ENCODE measurements around the gene GRK5.
"Not testable (repeated sequence)": the region's sequence is repeated elsewhere in the genome, so short reads cannot be mapped to it uniquely, and the experiment has no call there.

The GRK5 gene

DNA sequence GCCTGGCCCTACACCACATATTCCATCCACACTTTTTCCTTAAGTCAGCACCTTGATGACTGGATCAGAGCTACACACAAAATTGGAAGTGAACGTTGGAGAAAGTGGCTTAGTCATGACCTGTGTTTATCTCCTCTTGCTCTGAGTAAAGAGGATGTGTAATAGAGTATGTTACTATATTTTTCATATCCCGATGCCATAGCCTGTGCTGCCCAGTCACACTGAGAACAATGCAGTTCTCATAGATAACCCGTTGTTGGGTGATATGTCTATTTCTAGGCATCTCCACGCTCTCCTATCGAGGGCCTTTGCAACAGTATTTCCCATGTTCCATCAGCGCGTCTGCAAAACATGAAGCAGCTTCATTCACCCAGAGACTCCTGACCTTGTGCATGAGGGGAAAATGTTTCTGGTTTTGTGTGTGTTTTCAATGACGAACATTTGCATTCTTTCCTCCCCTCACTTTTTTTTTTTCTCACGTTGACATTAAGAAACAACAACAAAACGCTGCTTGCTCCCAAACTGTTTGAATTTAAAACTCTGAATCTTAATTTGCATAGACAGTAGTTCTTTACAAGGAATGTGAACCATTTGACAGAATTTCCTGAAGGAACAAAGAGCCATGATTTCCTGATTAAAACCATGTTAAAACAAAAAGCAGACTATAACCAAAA is 43.4 kb downstream of the GRK5 start:
- no peak for DNase-seq (ENCODE audit: low spot score)

GRCh38 chr10:119251315-119251708 is 43.9 kb downstream of the GRK5 start:
- no peak for DNase-seq (ENCODE audit: low spot score)

GRCh38 chr10:119252051-119252465 is 44.7 kb downstream of the GRK5 start:
- DNase-seq (ENCODE audit: low spot score): peak; percentile 52

DNA sequence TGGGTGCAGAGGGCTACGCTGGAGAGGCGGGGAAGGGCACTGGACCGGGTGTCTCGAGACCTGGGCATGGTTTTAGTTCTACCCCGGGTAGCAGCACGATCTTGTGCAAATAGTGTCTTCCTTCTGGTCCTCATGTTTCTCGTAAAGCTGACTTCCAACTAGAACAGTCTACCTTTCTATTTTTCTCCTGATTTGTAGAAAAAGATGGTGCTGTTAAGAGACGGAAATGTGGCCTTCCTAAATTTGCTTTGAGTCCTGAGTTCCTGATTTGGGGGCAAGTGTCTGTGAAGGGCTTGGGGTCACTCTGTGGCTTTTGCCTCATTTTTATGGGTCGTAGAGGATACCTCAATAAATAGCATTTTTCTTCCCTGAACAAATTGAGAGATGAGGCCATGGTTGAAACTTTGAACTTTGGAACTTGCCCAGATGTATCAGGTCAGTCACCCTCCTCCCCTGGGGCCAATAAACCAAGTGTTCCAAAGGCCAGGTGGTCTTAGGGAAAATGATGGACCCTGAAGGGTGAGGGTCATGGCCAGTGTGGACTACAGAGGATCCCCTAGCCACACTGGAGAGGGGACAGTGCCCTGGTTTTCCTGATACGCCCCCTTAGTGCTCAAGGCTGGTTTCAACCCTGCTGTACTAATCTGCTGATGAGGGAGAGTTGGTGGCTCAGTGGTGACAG is 45.2 kb downstream of the GRK5 start:
- peak; percentile 30 for DNase-seq (ENCODE audit: low spot score)

DNA sequence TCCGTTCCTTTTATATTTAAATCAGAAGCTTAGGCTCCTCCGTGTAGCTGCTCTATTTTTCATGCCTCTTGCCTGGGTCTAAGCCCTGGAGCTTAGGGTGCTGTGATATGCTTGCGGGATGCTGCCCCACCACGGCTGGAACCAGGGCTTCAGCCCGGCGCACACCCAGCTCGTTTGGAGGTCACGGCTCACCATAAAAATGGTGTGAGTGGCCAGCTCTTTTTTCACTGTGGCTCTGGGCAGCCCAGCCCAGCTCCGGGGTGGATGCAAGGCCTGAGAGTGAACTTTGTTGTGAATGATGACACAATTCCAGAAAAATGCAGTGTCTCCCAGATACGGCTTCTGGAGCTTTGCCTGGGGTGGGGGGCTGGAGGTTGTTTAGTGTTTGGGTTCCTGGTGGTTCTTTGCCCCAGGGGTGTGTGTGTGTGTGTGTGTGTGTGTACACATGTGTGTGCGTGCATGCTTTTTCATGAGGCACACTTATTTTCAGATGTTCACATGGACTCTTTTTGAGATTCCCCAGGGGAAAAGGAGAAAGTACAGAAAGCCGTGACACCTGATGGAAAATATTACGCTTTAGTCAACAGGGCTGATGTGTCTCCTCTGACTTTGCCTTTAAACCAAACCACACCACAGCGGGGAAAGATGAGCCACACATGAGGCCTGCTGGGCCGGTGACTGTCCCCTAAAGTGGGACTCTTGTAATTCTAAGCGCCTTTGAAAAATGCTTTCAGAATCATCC is 46.2 kb downstream of the GRK5 start:
- DNase-seq (ENCODE audit: low spot score): peak; percentile 73

DNA sequence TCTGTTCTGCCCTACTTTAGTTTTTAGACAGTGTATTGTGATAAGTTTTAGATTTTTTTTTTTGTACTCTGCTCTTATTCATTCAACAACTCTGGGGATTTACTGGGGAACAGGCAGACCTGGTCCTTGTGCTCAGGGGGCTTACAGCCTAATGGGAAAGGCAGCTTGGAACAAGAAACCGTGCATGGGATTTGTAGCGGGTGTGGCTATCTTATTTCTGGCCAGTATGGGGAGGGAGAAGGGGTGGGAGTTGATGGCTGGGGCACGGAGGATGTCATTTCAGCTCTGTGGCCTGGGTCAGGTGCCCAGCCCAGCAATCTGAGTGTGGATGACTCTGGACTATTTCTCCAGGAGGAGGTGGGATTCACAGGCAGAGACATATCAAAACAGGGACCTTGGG is 47.0 kb downstream of the GRK5 start:
- no peak for DNase-seq (ENCODE audit: low spot score)

DNA sequence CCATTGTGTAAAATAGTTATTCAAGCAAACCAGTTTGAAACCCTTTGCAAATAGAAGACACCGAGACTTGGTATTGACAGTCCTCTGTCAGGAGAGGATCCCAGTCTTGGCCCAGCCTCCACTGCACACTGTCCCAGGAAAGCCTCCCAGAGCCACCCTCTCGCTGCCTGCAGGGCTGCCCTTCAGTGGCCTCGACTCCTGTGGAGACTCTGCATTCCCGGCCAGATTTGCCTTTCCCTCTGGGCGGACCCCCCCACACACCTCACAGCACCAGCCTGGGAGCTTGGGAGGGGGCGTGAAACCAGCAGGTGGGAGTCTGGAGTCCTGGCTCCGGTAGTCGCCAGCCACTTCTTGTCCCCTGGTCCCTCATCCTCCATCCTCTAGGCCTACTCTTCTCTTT is 48.7 kb downstream of the GRK5 start:
- DNase-seq (ENCODE audit: low spot score): no peak

GRCh38 chr10:119256897-119257296 is 49.5 kb downstream of the GRK5 start:
- DNase-seq (ENCODE audit: low spot score): no peak

- DNase-seq (ENCODE audit: low spot score): no peak
These were observed 50.6 kb downstream of the GRK5 start for GRCh38 chr10:119257899-119258419.

DNA sequence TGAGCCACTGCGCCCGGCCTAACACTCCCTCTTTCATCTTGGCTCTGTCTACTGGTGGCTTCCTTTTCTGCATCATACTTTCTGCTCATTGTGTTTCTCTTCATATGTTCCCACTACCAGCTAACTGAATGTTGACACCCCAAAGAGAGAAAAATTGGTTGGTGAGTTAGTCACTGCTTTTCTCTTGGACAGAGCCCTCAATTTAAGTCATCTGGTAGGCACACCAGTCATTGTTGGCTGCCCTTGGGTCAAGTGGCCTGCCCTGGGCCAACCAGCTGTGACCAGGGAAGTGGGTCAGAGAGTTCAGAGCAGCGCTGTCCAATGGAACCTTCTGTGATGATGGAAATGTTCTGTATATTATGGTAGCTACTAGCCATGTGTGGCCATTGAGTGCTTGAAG is 52.0 kb downstream of the GRK5 start:
- no peak for DNase-seq (ENCODE audit: low spot score)

DNA sequence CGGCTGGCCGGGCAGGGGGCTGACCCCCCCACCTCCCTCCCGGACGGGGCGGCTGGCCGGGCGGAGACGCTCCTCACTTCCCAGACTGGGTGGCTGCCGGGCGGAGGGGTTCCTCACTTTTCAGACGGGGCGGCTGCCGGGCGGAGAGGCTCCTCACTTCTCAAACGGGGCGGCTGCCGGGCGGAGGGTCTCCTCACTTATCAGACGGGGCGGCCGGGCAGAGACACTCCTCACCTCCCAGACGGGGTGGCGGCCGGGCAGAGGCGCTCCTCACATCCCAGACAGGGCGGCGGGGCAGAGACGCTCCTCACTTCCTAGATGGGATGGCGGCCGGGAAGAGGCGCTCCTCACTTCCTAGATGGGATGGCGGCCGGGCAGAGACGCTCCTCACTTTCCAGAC is 53.6 kb downstream of the GRK5 start:
- DNase-seq (ENCODE audit: low spot score): not testable (repeated sequence)

- no peak for DNase-seq (ENCODE audit: low spot score)
These were observed 56.7 kb downstream of the GRK5 start for GRCh38 chr10:119263951-119264617.

- DNase-seq (ENCODE audit: low spot score): no peak
These were observed 58.3 kb downstream of the GRK5 start for GRCh38 chr10:119265691-119266090.

DNA sequence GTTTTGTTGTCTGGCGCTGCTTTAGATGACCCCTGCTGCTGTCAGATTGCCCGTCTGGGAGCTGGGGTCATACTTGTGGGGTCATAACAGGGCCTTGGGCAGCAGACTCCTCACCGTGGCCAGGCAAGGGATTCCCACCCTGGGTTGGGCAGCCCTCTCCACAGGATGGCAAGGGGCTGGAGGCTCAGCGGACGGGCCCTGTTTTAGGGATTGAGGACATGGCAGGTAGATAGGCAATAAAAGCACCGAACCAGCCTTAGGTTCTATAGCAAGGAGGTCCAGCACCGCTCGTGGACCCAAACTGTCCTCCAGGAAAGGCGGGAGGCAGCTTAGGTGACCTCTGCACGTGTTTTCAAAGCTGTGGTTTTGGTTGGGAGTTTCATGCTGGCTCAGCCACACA is 60.0 kb downstream of the GRK5 start:
- no peak for DNase-seq (ENCODE audit: low spot score)

DNA sequence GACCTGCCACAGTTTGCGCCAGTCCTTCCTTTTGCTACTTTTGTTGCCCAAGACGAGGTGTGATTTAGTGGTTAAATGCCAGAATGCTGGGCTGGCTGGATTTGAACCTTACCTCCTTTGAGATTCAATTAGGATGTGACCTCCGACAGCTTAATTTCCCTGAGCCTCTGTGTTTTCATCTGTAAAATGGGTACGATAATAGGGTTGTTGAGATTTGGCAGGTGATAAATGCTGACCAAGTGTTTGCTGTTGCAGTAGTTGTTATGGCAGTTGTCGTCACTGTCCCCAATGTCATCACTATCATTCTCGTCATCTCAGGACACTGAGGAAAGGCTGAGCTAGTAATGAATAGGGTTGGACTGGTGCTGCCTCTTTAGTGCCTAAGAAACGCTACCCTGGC is 61.1 kb downstream of the GRK5 start:
- DNase-seq (ENCODE audit: low spot score): no peak

DNA sequence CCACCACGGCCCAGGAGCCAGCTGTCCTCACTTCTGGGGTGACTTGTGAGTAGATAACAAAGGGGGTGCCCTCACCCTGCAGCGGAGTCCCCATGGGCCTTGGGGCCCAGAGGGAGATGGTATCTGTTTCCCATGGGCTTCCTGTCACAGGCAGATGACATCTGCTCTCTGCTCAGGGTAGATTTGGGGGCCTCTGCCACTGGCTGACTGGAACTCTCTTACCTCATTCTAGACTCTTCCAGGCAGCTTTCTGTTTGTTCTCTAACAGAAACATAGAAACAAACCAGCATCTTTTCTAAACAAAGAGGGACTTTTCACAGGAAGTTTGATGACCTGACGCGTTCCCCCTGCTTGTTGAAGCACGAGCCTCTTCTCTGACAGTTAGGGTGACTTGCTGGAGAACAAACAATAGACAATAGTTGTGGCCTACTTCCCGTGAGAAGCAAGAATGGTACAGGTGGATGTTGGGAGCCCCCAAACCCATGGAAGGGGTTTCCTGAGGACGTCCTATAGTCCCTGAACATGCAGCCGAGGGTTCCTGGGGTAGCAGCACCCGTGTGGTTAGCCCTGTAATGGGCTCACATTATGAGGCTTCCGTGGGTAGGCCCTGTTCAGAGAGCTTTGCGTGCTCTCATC is 61.6 kb downstream of the GRK5 start:
- DNase-seq (ENCODE audit: low spot score): no peak

- no peak for DNase-seq (ENCODE audit: low spot score)
These were observed 62.4 kb downstream of the GRK5 start for GRCh38 chr10:119269737-119270136.

- peak; percentile 72 for DNase-seq (ENCODE audit: low spot score)
These were observed 63.5 kb downstream of the GRK5 start for GRCh38 chr10:119270762-119271366.

DNA sequence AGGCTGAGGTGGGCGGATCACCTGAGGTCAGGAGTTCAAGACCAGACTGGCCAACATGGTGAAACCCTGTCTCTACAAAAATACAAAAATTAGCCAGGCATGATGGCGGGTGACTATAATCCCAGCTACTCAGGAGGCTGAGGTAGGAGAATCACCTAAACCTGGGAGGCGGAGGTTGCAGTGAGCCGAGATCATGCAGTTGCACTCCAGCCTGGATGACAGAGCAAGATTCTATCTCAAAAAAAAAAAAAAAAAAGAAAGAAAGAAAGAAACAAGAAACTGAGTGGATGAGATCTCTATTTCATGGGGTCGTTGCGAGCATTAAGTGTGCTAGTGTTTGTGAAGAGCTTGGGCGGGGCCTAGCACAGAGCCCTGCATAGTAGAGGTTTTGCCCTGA is 65.0 kb downstream of the GRK5 start:
- DNase-seq (ENCODE audit: low spot score): not testable (repeated sequence)

DNA sequence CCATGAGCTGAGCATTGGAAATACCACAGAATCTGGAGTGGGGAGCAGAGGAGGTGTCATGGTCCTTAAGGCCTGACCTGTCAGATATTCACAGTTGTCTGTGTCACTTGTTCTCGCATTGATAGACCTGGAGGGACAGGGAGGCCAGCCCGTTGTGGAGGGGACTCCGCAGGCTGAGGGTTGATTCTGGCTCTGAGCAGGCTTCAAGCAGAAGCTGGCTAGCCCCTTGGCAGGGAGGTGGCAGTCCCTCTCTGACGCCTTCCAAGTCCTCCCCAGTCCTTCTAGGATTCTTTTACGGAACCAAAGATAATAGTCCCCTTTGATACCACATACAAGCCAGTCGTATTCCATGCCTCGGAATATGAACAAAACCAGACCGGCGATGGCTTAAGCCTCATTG is 65.4 kb downstream of the GRK5 start:
- no peak for DNase-seq (ENCODE audit: low spot score)

GRCh38 chr10:119273413-119273812 is 66.0 kb downstream of the GRK5 start:
- no peak for DNase-seq (ENCODE audit: low spot score)
